Common myeloid progenitor, CD34-positive (primary cell): ENCODE measurements around the gene INHBC.
A peak's percentile ranks its signal among the peaks of the same experiment; 100 is the strongest.
"Not testable (repeated sequence)": the region's sequence is repeated elsewhere in the genome, so short reads cannot be mapped to it uniquely, and the experiment has no call there.

Source experiments
- CTCF ChIA-PET: fragments of 350-600 bp; sonication (Branson Sonifier 250); formaldehyde crosslinking; loops from one replicate; lab custom pipeline; 2021; ENCODE audit warnings: antibody characterized with exemption; lab: Charles Lee
- POLR2A ChIA-PET: fragments of 350-600 bp; sonication (Branson Sonifier 250); formaldehyde crosslinking; loops from one replicate; lab custom pipeline; 2021; ENCODE audit warnings: antibody characterized with exemption; lab: Charles Lee
- DNase-seq, 3 donors: peaks; one replicate each; pipeline versions ENCODE4 v3.0.0 to v3.0.0-alpha.2; 2013
- H3K27ac ChIP-seq, 2 experiments: 1 replicate in 1 of 2; 2 replicates in 1 of 2; pipeline ENCODE4 v1.7.0; 2013; ENCODE audit warnings: inconsistent platforms in 2 of 2, low read length in 2 of 2, mild to moderate bottlenecking in 2 of 2, low read depth in 1 of 2, moderate library complexity in 1 of 2; ENCODE audit not compliant: severe bottlenecking in 2 of 2, insufficient read depth in 1 of 2, poor library complexity in 1 of 2
- H3K27me3 ChIP-seq, 5 experiments: replicated peaks in 2 of 5; 1 replicate in 3 of 5; 2 replicates in 2 of 5; pipeline versions ENCODE4 v1.6.1 to v1.7.0; 2013; ENCODE audit warnings: low read length in 4 of 5, mild to moderate bottlenecking in 2 of 5, moderate library complexity in 2 of 5, inconsistent platforms in 1 of 5; ENCODE audit not compliant: insufficient read depth in 5 of 5, control insufficient read depth in 4 of 5
- H3K36me3 ChIP-seq, 4 experiments: 1 replicate in 2 of 4; 2 replicates in 2 of 4; pipeline versions ENCODE4 v1.6.1 to v1.7.0; 2013; ENCODE audit warnings: low read length in 3 of 4, control low read depth in 1 of 4, mild to moderate bottlenecking in 1 of 4; ENCODE audit not compliant: control insufficient read depth in 4 of 4, insufficient read depth in 4 of 4
- H3K4me1 ChIP-seq, 4 experiments: 1 replicate in 3 of 4; 2 replicates in 1 of 4; pipeline versions ENCODE4 v1.6.1 to v1.7.1; 2013; ENCODE audit warnings: low read length in 3 of 4, mild to moderate bottlenecking in 3 of 4, control low read depth in 1 of 4, inconsistent platforms in 1 of 4, moderate library complexity in 1 of 4; ENCODE audit not compliant: control insufficient read depth in 4 of 4, insufficient read depth in 4 of 4; ENCODE audit errors: control extremely low read depth in 1 of 4
- H3K4me3 ChIP-seq, 7 experiments: 1 replicate in 4 of 7; 2 replicates in 3 of 7; pipeline versions ENCODE4 v1.5.1 to v1.7.0; 2013; ENCODE audit warnings: mild to moderate bottlenecking in 7 of 7, low read length in 6 of 7, moderate library complexity in 6 of 7, inconsistent platforms in 2 of 7, low read depth in 2 of 7, control low read depth in 1 of 7; ENCODE audit not compliant: insufficient read depth in 4 of 7, control insufficient read depth in 1 of 7; ENCODE audit errors: extremely low read depth in 1 of 7
- H3K9me3 ChIP-seq, 5 experiments: 1 replicate in 4 of 5; 2 replicates in 1 of 5; pipeline versions ENCODE4 v1.6.1 to v1.7.1; 2013; ENCODE audit warnings: low read length in 4 of 5, mild to moderate bottlenecking in 2 of 5, inconsistent platforms in 1 of 5, low read depth in 1 of 5, moderate library complexity in 1 of 5; ENCODE audit not compliant: control insufficient read depth in 4 of 5, insufficient read depth in 2 of 5; ENCODE audit errors: control extremely low read depth in 1 of 5
- WGBS: methylation state at CpG from one replicate; pipeline ENCODE4 v1.1.5; 2013; ENCODE audit not compliant: insufficient coverage; 5-methylcytosine and 5-hydroxymethylcytosine counted together

The INHBC gene

GRCh38 chr12:57420482-57420881 is 14.1 kb upstream of the INHBC start:
- WGBS = 96% methylated on average over 5 of the region's 5 CpGs
- no peak for DNase-seq
- peaks cover 2 to 14% (median 9%) of the 10 kb centered on the region in 4 experiments for H3K36me3 ChIP-seq
- no peaks in the 10 kb centered on the region for H3K9me3 ChIP-seq
- no peaks in the 10 kb centered on the region for H3K27me3 ChIP-seq
- CTCF ChIA-PET = interaction anchor here (2.4 to 2.8 kb wide), 2 partner anchors 10 to 36 kb away, joined by 6 to 14 read pairs; no protein-coding TSS in a partner anchor
- no peak overlapping the region for H3K4me3 ChIP-seq
- POLR2A ChIA-PET = no interaction called here
- peaks cover 0 to 5% (median 0%) of the 10 kb centered on the region in 4 experiments for H3K4me1 ChIP-seq
- H3K27ac ChIP-seq = no peak overlapping the region

DNA sequence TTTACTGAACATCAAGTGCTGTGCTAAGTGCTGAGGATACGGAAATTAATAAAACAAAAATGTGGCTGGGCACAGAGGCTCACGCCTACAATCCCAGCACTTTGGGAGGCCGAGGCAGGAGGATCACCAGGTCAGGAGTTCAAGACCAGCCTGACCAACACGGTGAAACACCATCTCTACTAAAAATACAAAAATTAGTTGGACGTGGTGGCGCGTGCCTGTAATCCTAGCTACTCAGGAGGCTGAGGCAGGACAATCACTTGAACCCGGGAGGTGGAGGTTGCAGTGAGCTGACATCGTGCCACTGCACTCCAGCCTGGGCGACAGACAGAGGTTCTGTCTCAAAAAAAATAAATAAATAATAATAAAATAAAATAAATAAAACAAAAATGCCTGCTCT is 7.6 kb upstream of the INHBC start:
- H3K4me3 ChIP-seq, POLR2A ChIA-PET, DNase-seq, H3K9me3 ChIP-seq, H3K27me3 ChIP-seq, H3K27ac ChIP-seq: not testable (repeated sequence)
- Histone ChIP-seq H3K4me1 (peaks cover 3 to 25% (median 15%) of the 10 kb centered on the region in 4 experiments), H3K36me3 (peaks cover 2 to 16% (median 8%) of the 10 kb centered on the region in 4 experiments)
- CTCF ChIA-PET = interaction anchor here (0.7 to 1.8 kb wide), 3 partner anchors 8 to 32 kb away, joined by 3 to 8 read pairs (median 3); no protein-coding TSS in a partner anchor
- 97% methylated on average over 6 of the region's 10 CpGs for WGBS

DNA sequence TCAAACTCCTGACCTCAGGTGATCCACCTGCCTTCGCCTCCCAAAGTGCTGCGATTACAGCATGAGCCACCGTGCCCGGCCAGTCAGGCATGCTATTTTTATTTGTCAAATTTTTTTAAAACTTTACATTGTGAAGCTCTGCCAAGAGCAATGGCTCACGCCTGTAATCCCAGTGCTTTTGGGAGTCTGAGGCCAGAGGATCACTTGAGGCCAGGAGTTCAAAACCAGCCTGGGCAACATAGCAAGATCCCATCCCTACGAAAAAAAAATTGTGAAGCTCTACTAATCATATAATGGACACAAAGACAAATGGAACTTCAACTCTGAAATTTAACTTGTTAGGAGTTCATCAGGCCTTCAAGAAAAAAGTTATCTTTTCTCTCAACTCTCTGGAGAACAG is 5.6 kb upstream of the INHBC start:
- CTCF ChIA-PET = interaction anchor here (1.0 to 3.2 kb wide), 3 partner anchors 25 to 158 kb away, joined by 3 to 31 read pairs (median 3); partner anchors contain the start of gene INHBE
- no peaks in the 10 kb centered on the region for H3K9me3 ChIP-seq
- H3K4me1 ChIP-seq = peaks cover 3 to 25% (median 15%) of the 10 kb centered on the region in 4 experiments
- H3K27ac ChIP-seq = peak overlapping the region in 1 of 2 experiments; percentile 98
- H3K36me3 ChIP-seq = peaks cover 0 to 6% (median 4%) of the 10 kb centered on the region in 4 experiments
- peak overlapping the region in 1 of 7 experiments; percentile 72 for H3K4me3 ChIP-seq
- POLR2A ChIA-PET = interaction anchor here (0.6 kb wide), 1 partner anchor 29 kb away, joined by 3 read pairs; no protein-coding TSS in a partner anchor
- no peaks in the 10 kb centered on the region for H3K27me3 ChIP-seq
- DNase-seq = no peak
- 92% methylated on average over 5 of the region's 6 CpGs for WGBS

DNA sequence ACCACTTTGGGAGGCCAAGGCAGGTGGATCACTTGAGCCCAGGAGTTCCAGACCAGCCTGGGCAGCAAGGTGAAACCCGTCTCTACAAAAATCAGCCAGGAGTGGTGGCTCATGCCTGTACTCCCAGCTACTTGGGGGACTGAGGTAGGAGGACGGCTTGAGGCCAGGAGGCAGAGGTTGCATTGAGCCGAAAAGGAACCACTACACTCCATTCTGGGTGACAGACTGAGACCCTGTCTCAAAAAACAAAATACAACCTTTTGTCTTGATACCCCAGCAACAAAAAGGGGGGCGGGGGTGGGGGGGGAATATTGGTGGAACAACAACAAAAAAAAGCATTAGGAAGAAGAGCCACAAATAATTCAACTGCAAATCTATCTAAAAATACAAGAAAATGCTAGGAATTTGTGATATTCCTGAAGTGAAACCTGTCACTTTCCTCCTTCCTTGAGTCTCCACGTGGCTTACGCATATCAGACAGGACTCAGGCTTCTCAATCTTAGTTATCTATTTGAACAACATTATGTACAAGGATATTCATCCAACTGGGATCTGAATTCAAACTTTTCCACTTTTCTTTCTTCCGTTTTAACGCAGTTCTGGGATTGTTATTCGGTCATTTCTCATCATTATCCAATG is 5.0 kb upstream of the INHBC start:
- H3K4me3 ChIP-seq = peak overlapping the region in 6 of 7 experiments; percentile 71 to 86 (median 72)
- WGBS = 13% methylated on average over 6 of the region's 9 CpGs
- H3K4me1 ChIP-seq = peaks cover 3 to 31% (median 15%) of the 10 kb centered on the region in 4 experiments
- CTCF ChIA-PET = interaction anchor here (0.6 to 3.2 kb wide), 7 partner anchors 20 to 158 kb away, joined by 3 to 31 read pairs (median 4); partner anchors contain the start of genes ARHGAP9 and INHBE
- no peaks in the 10 kb centered on the region for H3K9me3 ChIP-seq
- peak overlapping the region; percentile 96 to 98 for H3K27ac ChIP-seq
- H3K27me3 ChIP-seq = no peaks in the 10 kb centered on the region
- peaks cover 0 to 4% (median under 1%) of the 10 kb centered on the region in 4 experiments for H3K36me3 ChIP-seq
- peak in 1 of 3 donors; percentile 15 for DNase-seq
- POLR2A ChIA-PET = interaction anchor here (0.6 to 1.1 kb wide), 3 partner anchors 10 to 90 kb away, joined by 3 read pairs; no protein-coding TSS in a partner anchor

DNA sequence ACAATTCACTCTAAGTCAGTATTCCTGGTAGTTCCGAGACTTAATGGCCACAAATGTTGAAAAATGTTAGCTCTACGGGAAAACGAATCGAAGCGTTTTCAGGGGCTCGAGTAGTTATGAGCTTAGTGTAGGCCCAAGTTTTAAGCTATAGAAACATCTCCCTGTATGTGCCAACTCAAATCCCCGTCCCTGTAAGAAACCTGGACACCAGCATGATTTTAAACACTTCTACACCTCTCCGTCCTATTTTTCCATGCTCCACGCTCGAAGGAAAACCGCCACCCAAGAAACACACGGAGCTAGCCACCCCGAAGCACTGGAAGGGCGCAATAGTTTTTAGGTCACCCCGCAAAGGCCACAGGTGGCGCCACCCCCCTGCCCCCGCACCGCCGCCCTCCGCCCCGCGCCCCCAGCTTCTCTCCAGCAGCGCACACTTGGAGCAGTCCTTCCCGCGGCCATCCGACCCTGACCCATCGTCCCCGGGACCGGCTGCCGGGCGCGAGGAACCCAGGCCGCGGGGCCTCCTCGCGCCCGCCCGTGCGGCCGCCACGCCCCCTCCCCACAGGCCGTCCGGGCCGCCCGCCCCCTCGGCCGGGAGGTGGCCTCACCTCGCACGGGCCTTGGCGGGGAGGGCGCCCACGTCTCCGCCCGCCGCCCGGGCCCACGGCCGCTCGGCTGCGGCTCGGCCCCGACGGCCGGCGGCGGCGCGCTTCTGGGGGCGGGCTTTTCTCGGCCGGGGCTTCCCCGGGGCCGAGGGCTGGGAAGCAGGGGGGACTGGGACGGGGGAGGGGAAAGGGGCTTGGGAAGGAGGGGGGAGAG is 4.3 kb upstream of the INHBC start:
- WGBS = 0% methylated on average over 26 of the region's 74 CpGs
- Histone ChIP-seq H3K4me3 (peak overlapping the region; percentile 13 to 86 (median 72)), H3K4me1 (peaks cover 3 to 38% (median 21%) of the 10 kb centered on the region in 4 experiments), H3K27me3 (no peaks in the 10 kb centered on the region), H3K36me3 (peaks cover 0 to 4% (median under 1%) of the 10 kb centered on the region in 4 experiments), H3K27ac (peak overlapping the region; percentile 96 to 98), H3K9me3 (no peaks in the 10 kb centered on the region)
- peak in 1 of 3 donors; percentile 39 for DNase-seq
- POLR2A ChIA-PET = interaction anchor here (0.7 to 1.1 kb wide), 2 partner anchors 10 to 90 kb away, joined by 3 read pairs; no protein-coding TSS in a partner anchor
- CTCF ChIA-PET = interaction anchor here (0.6 to 3.2 kb wide), 7 partner anchors 20 to 123 kb away, joined by 3 to 31 read pairs (median 4); partner anchors contain the start of genes ARHGAP9 and INHBE

DNA sequence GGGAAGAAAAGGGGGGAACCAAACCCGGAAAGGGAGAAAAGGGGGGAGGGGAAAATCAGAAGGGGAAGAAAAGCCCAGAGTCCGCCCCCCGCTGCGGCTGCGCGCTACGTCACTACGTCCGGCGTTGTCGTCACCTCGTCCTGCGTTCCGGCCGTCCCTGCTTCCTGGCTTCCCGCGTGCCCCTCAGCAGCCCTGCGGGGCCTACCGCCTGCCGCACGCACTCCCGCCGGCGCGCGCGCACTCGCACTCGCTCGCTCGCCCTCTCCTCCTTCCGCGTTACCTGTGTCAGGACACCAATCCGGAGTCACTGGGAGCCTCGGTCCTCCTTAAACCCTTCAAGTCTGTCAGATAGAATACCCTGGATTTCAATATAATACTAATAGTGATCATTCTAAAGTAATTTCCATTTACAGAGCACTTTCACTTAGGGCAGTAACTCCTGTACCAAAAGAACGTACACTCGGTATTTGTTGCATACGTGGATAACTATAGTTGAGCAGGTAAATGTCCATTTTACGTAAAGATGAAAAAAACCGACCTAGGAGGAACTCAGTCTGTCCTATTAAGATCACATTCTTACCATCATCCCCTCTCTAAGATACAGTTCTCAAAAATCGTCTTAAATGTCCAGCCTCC is 3.5 kb upstream of the INHBC start, which contains the start of gene R3HDM2:
R3HDM2 (minus strand) TSS at position 113 of the 636 bp plus-strand sequence. CDS start 120,615 bp downstream, outside the sequence.
- Histone ChIP-seq H3K36me3 (peaks cover 0 to 2% (median 0%) of the 10 kb centered on the region in 4 experiments), H3K4me3 (peak within 1 kb of the TSS; percentile 13 to 86 (median 72)), H3K9me3 (no peaks in the 10 kb centered on the region), H3K27ac (peak within 1 kb of the TSS; percentile 96 to 98), H3K4me1 (peaks cover 3 to 44% (median 24%) of the 10 kb centered on the region in 4 experiments), H3K27me3 (no peaks in the 10 kb centered on the region)
- DNase-seq = peak; percentile 97 to 98 (median 98)
- WGBS = under 1% methylated on average over 28 of the region's 41 CpGs
- ChIA-PET CTCF (interaction anchor here (5.0 kb wide), 1 partner anchor 21 kb away, joined by 42 read pairs; no protein-coding TSS in a partner anchor), POLR2A (no interaction called here)
